Psoas muscle (tissue), 8 donors: ENCODE results near the gene BANF2. TPM values are rescaled to one million over a fixed set of nuclear protein-coding genes. Genes with fewer than 3 reads are reported as not detected.

Experiments used
- ATAC-seq, 4 donors: fragments of 200-7000 bp; cut with Tn5 transposase; one replicate each; pipeline ENCODE4 v1.9.1; 2020; ENCODE audit warnings: moderate library complexity in 3 of 4, mild to moderate bottlenecking in 2 of 4
- DNase-seq, 2 donors: peaks; one replicate each; pipeline ENCODE4 v3.0.0-alpha.2; 2020
- H3K27ac ChIP-seq: fragments of 200-600 bp; one replicate; pipeline ENCODE4 v1.8.0; 2022
- H3K27me3 ChIP-seq, 3 donors: fragments of 200-600 bp in 1 of 3; one replicate each; pipeline versions ENCODE4 v1.6.1 to v1.8.0; 2013 to 2022; ENCODE audit warnings: low read length in 2 of 3, mild to moderate bottlenecking in 2 of 3, moderate library complexity in 1 of 3; ENCODE audit not compliant: insufficient read depth in 3 of 3
- H3K36me3 ChIP-seq, 2 donors: fragments of 200-600 bp in 1 of 2; one replicate each; pipeline versions ENCODE4 v1.6.1 to v1.8.0; 2013 to 2022; ENCODE audit warnings: low read depth in 1 of 2, mild to moderate bottlenecking in 1 of 2, moderate library complexity in 1 of 2; ENCODE audit not compliant: insufficient read depth in 1 of 2
- H3K4me1 ChIP-seq: fragments of 200-600 bp; one replicate; pipeline ENCODE4 v1.8.0; 2022
- H3K4me3 ChIP-seq: fragments of 200-600 bp; one replicate; pipeline ENCODE4 v1.8.0; 2022; ENCODE audit warnings: mild to moderate bottlenecking
- H3K9me3 ChIP-seq: fragments of 200-600 bp; one replicate; pipeline ENCODE4 v1.8.0; 2022
- WGBS, 3 donors: extraction: QIAGEN DNeasy Blood & Tissue Kit; methylation state at CpG; one replicate each; pipeline versions ENCODE4 v1.1.6 to v1.1.7; 2013; 5-methylcytosine and 5-hydroxymethylcytosine counted together
- intact Hi-C, 2 donors: fragments of 100-400 bp; cut with DNase I; formaldehyde crosslinking; loops; one replicate each; pipeline versions ENCODE4 v1.11.0 to v1.14.2; 2022
- polyA plus RNA-seq, 3 donors: library from polyadenylated mRNA; stranded (reverse); fragments of 200-250 nt; gene quantifications; one replicate each; pipeline ENCODE4 v1.2.3, GENCODE V29; 2013
- total RNA-seq, 4 donors: library from RNA; stranded (reverse); fragmentation: NEBNext Ultra II Directional in 2 of 4; extraction: Animal tissue kit (Norgen Biotek cat#: 25700) in 2 of 4; gene quantifications; one replicate each; pipeline versions ENCODE4 v1.2.1 to v1.2.4, GENCODE V29; 2021 to 2023
- TF ChIP-seq, protein P1 (sequence below): fragments of 200-600 bp; IDR thresholded peaks from one replicate; pipeline ENCODE4 v1.8.0; 2022; ENCODE audit warnings: antibody characterized with exemption
- donor health status: healthy with polysubstance abuse.
- donor health status: DM: no; HTN: no; CAD: no; lungs with moderate emphysema.
- donor health status: Bipolar disorder and iron deficiency.
- donor health status: healthy.
- donor health status: DM: yes; HTN: yes; CAD: no.
- donor health status: DM: no; HTN: no; CAD: no.
- donor health status: DM: no; HTN: no; CAD: no.
- donor health status: DM: yes; HTN: yes; CAD: no.

Gene BANF2
- total and polyA plus RNA-seq, 7 donors, result not detected

DNA sequence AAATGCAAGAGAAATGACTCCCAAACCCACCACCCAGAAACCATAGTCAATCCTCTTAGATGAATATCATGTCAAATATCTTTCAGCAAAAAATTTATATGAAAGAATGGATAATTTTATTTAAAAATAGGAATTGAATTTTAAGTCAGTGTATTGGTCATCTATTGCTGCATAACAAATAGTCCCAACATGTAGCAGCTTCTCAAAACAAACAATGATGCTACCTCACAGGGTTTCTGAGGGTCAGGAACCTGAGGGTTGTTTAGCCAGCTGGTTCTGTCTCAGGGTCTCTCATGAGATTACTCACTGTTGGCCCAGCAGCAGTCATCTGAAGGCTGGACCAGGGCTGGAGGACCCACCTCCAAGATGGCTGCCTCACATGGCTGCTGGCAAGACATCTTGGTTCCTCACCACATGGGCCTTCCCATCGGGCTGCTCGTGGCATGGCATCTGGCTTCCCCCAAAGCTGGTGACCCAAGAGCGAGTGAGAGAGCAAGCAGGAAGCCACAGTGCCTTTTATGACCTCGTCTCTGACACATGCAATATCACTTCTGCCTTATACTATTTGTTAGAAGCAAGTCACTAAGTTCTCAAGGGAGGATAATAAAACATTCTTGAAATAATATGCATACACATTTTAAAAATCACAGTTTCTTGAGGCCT lies 36.3 kb downstream of the BANF2 start:
- H3K4me1 ChIP-seq, result no peaks in the 10 kb centered on the region
- TF ChIP-seq, protein P1, sequence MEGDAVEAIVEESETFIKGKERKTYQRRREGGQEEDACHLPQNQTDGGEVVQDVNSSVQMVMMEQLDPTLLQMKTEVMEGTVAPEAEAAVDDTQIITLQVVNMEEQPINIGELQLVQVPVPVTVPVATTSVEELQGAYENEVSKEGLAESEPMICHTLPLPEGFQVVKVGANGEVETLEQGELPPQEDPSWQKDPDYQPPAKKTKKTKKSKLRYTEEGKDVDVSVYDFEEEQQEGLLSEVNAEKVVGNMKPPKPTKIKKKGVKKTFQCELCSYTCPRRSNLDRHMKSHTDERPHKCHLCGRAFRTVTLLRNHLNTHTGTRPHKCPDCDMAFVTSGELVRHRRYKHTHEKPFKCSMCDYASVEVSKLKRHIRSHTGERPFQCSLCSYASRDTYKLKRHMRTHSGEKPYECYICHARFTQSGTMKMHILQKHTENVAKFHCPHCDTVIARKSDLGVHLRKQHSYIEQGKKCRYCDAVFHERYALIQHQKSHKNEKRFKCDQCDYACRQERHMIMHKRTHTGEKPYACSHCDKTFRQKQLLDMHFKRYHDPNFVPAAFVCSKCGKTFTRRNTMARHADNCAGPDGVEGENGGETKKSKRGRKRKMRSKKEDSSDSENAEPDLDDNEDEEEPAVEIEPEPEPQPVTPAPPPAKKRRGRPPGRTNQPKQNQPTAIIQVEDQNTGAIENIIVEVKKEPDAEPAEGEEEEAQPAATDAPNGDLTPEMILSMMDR, result no peak
- intact Hi-C loops, result no loop called here
- no peak for DNase-seq
- no peak overlapping the region for H3K27ac ChIP-seq
- peaks cover 0 to under 1% (median 0%) of the 10 kb centered on the region in 3 donors for H3K27me3 ChIP-seq
- no peak overlapping the region for H3K4me3 ChIP-seq
- ATAC-seq, result no peak
- peaks cover 6% of the 10 kb centered on the region for H3K9me3 ChIP-seq
- WGBS, 3 donors, result 91 to 96% (median 96%) methylated on average over 4 of the region's 4 CpGs
- no peaks in the 10 kb centered on the region for H3K36me3 ChIP-seq

DNA sequence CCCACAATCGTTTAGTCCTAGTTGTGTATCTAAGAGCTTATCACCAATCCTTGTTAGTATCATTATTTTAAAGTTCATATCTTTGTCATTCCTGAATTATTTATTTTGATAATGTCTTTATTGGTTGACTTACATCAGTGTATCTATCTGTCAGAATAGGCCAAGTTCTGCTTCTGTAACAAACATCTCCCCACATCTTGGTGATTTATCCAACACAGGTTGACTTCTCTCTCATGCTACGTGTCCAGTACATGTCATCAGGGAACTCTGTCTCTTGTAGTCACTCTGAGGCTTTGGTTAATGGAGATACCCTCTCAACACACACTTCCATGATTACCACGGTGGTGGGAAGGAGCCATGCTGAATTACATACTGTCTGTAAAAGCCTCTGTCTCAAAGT lies 38.4 kb downstream of the BANF2 start:
- intact Hi-C loops, result no loop called here
- no peak for DNase-seq

DNA sequence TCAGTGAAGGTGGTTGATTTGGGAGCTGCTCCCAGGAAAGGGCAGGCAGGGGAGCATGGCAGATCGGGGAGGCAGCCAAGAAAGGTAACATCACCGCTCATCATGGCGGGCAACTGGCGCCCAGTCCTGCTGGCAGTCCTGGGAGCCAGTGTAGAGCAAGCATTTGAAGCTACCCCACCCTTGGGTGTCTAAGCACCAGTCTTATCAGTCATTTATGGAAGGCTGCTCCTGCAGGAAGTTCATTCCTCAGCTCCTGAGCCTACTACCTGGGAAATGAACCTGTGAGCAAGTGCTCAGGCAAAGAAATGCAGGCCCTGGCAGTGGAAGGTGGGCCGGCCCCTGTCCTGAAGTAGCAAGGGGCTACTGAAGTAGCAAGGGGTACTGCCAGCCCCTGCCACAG lies 41.5 kb downstream of the BANF2 start:
- ATAC-seq (no peak), DNase-seq (no peak)
- intact Hi-C loops, result no loop called here
- Histone ChIP-seq H3K9me3 (peaks cover 6% of the 10 kb centered on the region), H3K4me3 (no peak overlapping the region), H3K4me1 (no peaks in the 10 kb centered on the region), H3K27ac (no peak overlapping the region), H3K27me3 (peaks cover 0 to 2% (median 0%) of the 10 kb centered on the region in 3 donors), H3K36me3 (no peaks in the 10 kb centered on the region)
- WGBS, 3 donors, result 97 to 100% (median 97%) methylated on average over 5 of the region's 5 CpGs
- TF ChIP-seq, protein P1, result no peak

More for the DNA sequence above, 38.4 kb downstream of the BANF2 start:
- H3K9me3 ChIP-seq, result peaks cover 6% of the 10 kb centered on the region
- H3K4me3 ChIP-seq, result no peak overlapping the region
- no peaks in the 10 kb centered on the region for H3K4me1 ChIP-seq
- no peak for ATAC-seq
- TF ChIP-seq, protein P1, result no peak
- H3K27me3 ChIP-seq, result peaks cover 0 to 2% (median 0%) of the 10 kb centered on the region in 3 donors
- H3K27ac ChIP-seq, result no peak overlapping the region
- H3K36me3 ChIP-seq, result no peaks in the 10 kb centered on the region
- WGBS, 3 donors, result 58 to 64% (median 61%) methylated on average over 3 of the region's 3 CpGs

DNA sequence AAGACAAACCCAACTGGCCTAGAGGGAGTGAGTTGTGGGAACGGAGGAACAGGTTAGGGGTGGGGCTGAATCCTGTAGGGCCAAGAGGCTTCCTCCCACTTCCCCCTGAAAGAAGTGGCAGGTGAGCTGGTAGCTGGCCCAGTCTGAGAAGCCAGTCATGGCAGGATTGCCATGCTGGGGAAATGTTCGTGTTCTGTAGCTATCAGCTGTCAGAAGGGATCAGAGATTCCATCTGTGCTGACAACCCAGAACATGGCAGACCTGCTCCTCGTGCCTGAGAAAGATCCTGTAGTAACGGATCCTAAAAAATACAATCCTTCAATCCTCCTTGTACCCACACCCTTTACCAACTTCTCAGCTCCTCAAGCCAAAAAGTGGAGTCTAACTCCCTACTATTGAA lies 43.0 kb downstream of the BANF2 start:
- no peaks in the 10 kb centered on the region for H3K4me1 ChIP-seq
- peaks cover 6% of the 10 kb centered on the region for H3K9me3 ChIP-seq
- intact Hi-C loops, result no loop called here
- ATAC-seq, result no peak
- WGBS, 3 donors, result 36 to 56% (median 36%) methylated on average over 4 of the region's 4 CpGs
- H3K4me3 ChIP-seq, result no peak overlapping the region
- TF ChIP-seq, protein P1, result no peak
- peaks cover 0 to 2% (median 0%) of the 10 kb centered on the region in 3 donors for H3K27me3 ChIP-seq
- no peak overlapping the region for H3K27ac ChIP-seq
- DNase-seq, result no peak
- H3K36me3 ChIP-seq, result no peaks in the 10 kb centered on the region

DNA sequence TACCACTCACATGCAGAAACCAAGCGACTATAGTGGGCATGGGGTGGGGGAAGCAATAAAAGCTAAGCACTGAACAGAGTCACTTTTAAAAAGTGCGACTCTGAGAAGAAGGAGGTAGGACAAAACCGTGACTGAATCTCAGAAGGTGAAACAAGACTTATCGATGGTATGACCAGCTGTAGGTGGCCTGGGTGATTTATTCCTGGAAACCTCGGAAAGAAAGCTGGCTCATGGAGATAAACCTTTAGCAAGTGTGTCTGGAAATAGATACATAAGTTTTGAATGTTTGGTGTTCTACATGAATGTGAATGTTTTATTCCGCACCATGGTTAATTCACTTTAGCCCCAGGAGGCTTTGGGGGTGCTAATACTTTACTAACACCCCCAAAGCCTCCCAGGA lies 43.9 kb downstream of the BANF2 start:
- H3K9me3 ChIP-seq, result peaks cover under 1% of the 10 kb centered on the region
- no peaks in the 10 kb centered on the region for H3K4me1 ChIP-seq
- TF ChIP-seq, protein P1, result no peak
- ATAC-seq (no peak), DNase-seq (no peak)
- intact Hi-C loops, result no loop called here
- H3K36me3 ChIP-seq, result no peaks in the 10 kb centered on the region
- no peak overlapping the region for H3K4me3 ChIP-seq
- H3K27ac ChIP-seq, result no peak overlapping the region
- 87 to 95% (median 92%) methylated on average over 6 of the region's 6 CpGs for WGBS, 3 donors
- peaks cover 0 to 2% (median 0%) of the 10 kb centered on the region in 3 donors for H3K27me3 ChIP-seq
